Pons (tissue), 1 donor: ENCODE measurements around the gene AGAP1.
"Not testable (repeated sequence)": the region's sequence is repeated elsewhere in the genome, so short reads cannot be mapped to it uniquely, and the experiment has no call there.

Experiments used
- DNase-seq: peaks from one replicate; pipeline ENCODE4 v3.0.0-alpha.2; 2016; ENCODE audit warnings: low spot score

The AGAP1 gene

GRCh38 chr2:235734688-235735231 lies 240.9 kb downstream of the AGAP1 start:
- no peak for DNase-seq

- no peak for DNase-seq
Measured at GRCh38 chr2:235737396-235737795, 243.6 kb downstream of the AGAP1 start.

GRCh38 chr2:235737840-235738239 lies 244.0 kb downstream of the AGAP1 start:
- DNase-seq: no peak

GRCh38 chr2:235739704-235740415 lies 246.0 kb downstream of the AGAP1 start:
- no peak for DNase-seq

GRCh38 chr2:235740821-235741220 lies 247.0 kb downstream of the AGAP1 start:
- no peak for DNase-seq

- no peak for DNase-seq
Measured at GRCh38 chr2:235744161-235744560, 250.3 kb downstream of the AGAP1 start.

GRCh38 chr2:235745597-235745996 lies 251.8 kb downstream of the AGAP1 start:
- DNase-seq: no peak

- DNase-seq: peak; percentile 87
Measured at GRCh38 chr2:235746257-235746934, 252.6 kb downstream of the AGAP1 start.

- DNase-seq: no peak
Measured at GRCh38 chr2:235747001-235747785, 253.3 kb downstream of the AGAP1 start.

GRCh38 chr2:235747786-235748091 lies 253.9 kb downstream of the AGAP1 start:
- no peak for DNase-seq

- DNase-seq: no peak
Measured at GRCh38 chr2:235749121-235749770, 255.4 kb downstream of the AGAP1 start.

- no peak for DNase-seq
Measured at GRCh38 chr2:235749771-235750160, 255.9 kb downstream of the AGAP1 start.

GRCh38 chr2:235752846-235753245 lies 259.0 kb downstream of the AGAP1 start:
- no peak for DNase-seq

GRCh38 chr2:235754357-235755207 lies 260.7 kb downstream of the AGAP1 start:
- DNase-seq: no peak

GRCh38 chr2:235756491-235756890 lies 262.6 kb downstream of the AGAP1 start:
- DNase-seq: no peak

- DNase-seq: no peak
Measured at GRCh38 chr2:235757212-235757611, 263.4 kb downstream of the AGAP1 start.

- no peak for DNase-seq
Measured at GRCh38 chr2:235757640-235758039, 263.8 kb downstream of the AGAP1 start.

- DNase-seq: no peak
Measured at GRCh38 chr2:235762832-235763598, 269.2 kb downstream of the AGAP1 start.

GRCh38 chr2:235763816-235764215 lies 270.0 kb downstream of the AGAP1 start:
- DNase-seq: no peak

GRCh38 chr2:235764478-235764877 lies 270.6 kb downstream of the AGAP1 start:
- DNase-seq: not testable (repeated sequence)
